ENCODE data around the gene GFRAL. TPM values are rescaled to one million over a fixed set of nuclear protein-coding genes. Genes with fewer than 3 reads are reported as not detected.

Gene GFRAL
- polyA plus RNA-seq, 1 of the 3 experiments (the other 2 are of a cell fraction) = not detected

DNA sequence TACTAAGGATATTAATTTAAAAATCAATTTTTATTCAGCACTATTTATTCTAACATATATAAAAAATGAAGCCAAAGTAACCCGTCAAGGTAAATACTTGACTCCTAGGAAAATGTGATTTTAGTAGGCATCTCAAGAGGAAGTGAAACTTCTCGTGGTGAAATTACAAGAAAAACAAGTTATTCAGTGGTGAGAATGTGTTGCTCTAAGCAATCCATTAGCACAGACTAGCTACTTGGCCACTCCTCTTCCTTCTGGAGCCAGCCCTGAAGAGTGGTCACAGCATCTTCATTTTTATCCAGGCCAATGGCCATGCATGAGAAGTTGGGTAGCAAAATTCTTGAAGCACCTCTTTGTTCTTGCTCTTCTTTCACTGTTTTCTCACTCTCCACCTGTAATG lies 40.4 kb upstream of the GFRAL start:
- POLR2A ChIA-PET = no interaction called here
- no peaks in the 10 kb centered on the region for H3K79me2 ChIP-seq (ENCODE audit: insufficient read depth)
- H3K36me3 ChIP-seq (replicated peaks in 1 of 2; ENCODE audit: control insufficient read depth in 1 of 2, insufficient read depth in 2 of 2, low read length in 1 of 2) = no peaks in the 10 kb centered on the region

DNA sequence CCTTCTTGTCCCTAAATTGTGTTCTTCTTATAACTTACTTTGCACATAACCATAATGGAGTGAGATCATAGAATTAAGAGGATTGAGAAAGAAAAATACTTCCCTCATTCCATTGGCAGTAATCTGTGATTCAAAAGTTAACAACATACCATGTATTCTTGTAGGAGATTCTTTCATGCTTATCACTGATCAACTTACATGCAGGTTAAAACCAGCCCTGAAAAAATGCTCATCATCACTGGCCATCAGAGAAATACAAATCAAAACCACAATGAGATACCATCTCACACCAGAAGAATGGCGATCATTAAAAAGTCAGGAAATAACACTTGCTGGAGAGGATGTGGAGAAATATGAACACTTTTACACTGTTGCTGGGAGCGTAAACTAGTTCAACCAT lies 36.5 kb upstream of the GFRAL start:
- no peak overlapping the region for H3K4me3 ChIP-seq (ENCODE audit: low read depth in 2 of 2, low read length in 1 of 2)
- no peaks in the 10 kb centered on the region for H3K36me3 ChIP-seq (replicated peaks in 1 of 2; ENCODE audit: control insufficient read depth in 1 of 2, insufficient read depth in 2 of 2, low read length in 1 of 2)
- H4K20me1 ChIP-seq (ENCODE audit: insufficient read depth) = no peaks in the 10 kb centered on the region
- no peak for TF ChIP-seq TAF1 (IDR thresholded peaks at IDR 0.05; ENCODE audit: borderline replicate concordance, low read depth, low read length)
- no peak for TF ChIP-seq SMC3 (IDR thresholded peaks at IDR 0.05; ENCODE audit: low read depth, low read length)
- TF ChIP-seq CHD2 (IDR thresholded peaks at IDR 0.05; ENCODE audit: low read length, partially characterized antibody) = no peak
- TF ChIP-seq, protein P1, sequence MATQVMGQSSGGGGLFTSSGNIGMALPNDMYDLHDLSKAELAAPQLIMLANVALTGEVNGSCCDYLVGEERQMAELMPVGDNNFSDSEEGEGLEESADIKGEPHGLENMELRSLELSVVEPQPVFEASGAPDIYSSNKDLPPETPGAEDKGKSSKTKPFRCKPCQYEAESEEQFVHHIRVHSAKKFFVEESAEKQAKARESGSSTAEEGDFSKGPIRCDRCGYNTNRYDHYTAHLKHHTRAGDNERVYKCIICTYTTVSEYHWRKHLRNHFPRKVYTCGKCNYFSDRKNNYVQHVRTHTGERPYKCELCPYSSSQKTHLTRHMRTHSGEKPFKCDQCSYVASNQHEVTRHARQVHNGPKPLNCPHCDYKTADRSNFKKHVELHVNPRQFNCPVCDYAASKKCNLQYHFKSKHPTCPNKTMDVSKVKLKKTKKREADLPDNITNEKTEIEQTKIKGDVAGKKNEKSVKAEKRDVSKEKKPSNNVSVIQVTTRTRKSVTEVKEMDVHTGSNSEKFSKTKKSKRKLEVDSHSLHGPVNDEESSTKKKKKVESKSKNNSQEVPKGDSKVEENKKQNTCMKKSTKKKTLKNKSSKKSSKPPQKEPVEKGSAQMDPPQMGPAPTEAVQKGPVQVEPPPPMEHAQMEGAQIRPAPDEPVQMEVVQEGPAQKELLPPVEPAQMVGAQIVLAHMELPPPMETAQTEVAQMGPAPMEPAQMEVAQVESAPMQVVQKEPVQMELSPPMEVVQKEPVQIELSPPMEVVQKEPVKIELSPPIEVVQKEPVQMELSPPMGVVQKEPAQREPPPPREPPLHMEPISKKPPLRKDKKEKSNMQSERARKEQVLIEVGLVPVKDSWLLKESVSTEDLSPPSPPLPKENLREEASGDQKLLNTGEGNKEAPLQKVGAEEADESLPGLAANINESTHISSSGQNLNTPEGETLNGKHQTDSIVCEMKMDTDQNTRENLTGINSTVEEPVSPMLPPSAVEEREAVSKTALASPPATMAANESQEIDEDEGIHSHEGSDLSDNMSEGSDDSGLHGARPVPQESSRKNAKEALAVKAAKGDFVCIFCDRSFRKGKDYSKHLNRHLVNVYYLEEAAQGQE (IDR thresholded peaks at IDR 0.05; ENCODE audit: low read depth, low read length) = no peak
- TF ChIP-seq MEF2A (IDR thresholded peaks at IDR 0.05; ENCODE audit: borderline replicate concordance, low read depth) = no peak
- TF ChIP-seq GABPA (IDR thresholded peaks at IDR 0.05; ENCODE audit: low read depth) = no peak
- TF ChIP-seq YY1 (IDR thresholded peaks at IDR 0.05; ENCODE audit: low read depth) = no peak
- no peak for TF ChIP-seq RXRA (IDR thresholded peaks at IDR 0.05; ENCODE audit: borderline replicate concordance, low read depth)
- no peak for TF ChIP-seq FOSL2 (IDR thresholded peaks at IDR 0.05; ENCODE audit: borderline replicate concordance, low read depth)
- no peak for TF ChIP-seq GATA2 (CRISPR knock-in tag; IDR thresholded peaks at IDR 0.05)
- TF ChIP-seq JUND (IDR thresholded peaks at IDR 0.05) = no peak
- no peak for TF ChIP-seq TCF12 (IDR thresholded peaks at IDR 0.05)
- no peak for TF ChIP-seq SIN3A (IDR thresholded peaks at IDR 0.05; ENCODE audit: borderline replicate concordance, low read depth, low read length)
- TF ChIP-seq, protein P2, sequence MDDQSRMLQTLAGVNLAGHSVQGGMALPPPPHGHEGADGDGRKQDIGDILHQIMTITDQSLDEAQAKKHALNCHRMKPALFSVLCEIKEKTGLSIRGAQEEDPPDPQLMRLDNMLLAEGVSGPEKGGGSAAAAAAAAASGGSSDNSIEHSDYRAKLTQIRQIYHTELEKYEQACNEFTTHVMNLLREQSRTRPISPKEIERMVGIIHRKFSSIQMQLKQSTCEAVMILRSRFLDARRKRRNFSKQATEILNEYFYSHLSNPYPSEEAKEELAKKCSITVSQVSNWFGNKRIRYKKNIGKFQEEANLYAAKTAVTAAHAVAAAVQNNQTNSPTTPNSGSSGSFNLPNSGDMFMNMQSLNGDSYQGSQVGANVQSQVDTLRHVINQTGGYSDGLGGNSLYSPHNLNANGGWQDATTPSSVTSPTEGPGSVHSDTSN (IDR thresholded peaks at IDR 0.05) = no peak
- H3K4me1 ChIP-seq (ENCODE audit: control insufficient read depth in 1 of 2, insufficient read depth in 2 of 2, low read depth in 1 of 2, low read length in 1 of 2) = no peaks in the 10 kb centered on the region
- H3K9ac ChIP-seq = no peak overlapping the region
- H3K9me3 ChIP-seq = no peaks in the 10 kb centered on the region
- DNase-seq = no peak
- no peak overlapping the region for H2AFZ ChIP-seq (ENCODE audit: low read depth)
- H3K79me2 ChIP-seq (ENCODE audit: insufficient read depth) = no peaks in the 10 kb centered on the region
- WGBS (ENCODE audit: low lambda C conversion rate) = 45% methylated on average over 2 of the region's 2 CpGs
- CTCF ChIA-PET = no interaction called here
- H3K4me2 ChIP-seq = no peak overlapping the region
- H3F3A ChIP-seq (replicated peaks; ENCODE audit: insufficient read depth) = no peaks in the 10 kb centered on the region
- no peaks in the 10 kb centered on the region for H3K9me2 ChIP-seq
- POLR2A ChIA-PET = no interaction called here
- H3K27ac ChIP-seq (ENCODE audit: low read depth in 2 of 2, low read length in 1 of 2) = no peak overlapping the region
- no peaks in the 10 kb centered on the region for H3K27me3 ChIP-seq (ENCODE audit: insufficient read depth)

More for the DNA sequence above, 40.4 kb upstream of the GFRAL start:
- no peaks in the 10 kb centered on the region for H3K9me3 ChIP-seq
- WGBS (ENCODE audit: low lambda C conversion rate) = 23% methylated on average over 2 of the region's 2 CpGs
- H3K27ac ChIP-seq (ENCODE audit: low read depth in 2 of 2, low read length in 1 of 2) = no peak overlapping the region
- no peak overlapping the region for H3K4me3 ChIP-seq (ENCODE audit: low read depth in 2 of 2, low read length in 1 of 2)
- DNase-seq = no peak
- H3K9me2 ChIP-seq = no peaks in the 10 kb centered on the region
- CTCF ChIA-PET = interaction anchor here (1.5 to 3.1 kb wide), 2 partner anchors 9 to 11 kb away, joined by 4 to 18 read pairs; no protein-coding TSS in a partner anchor
- TF ChIP-seq TCF12 (IDR thresholded peaks at IDR 0.05) (no peak), SMC3 (IDR thresholded peaks at IDR 0.05; ENCODE audit: low read depth, low read length) (no peak), FOXJ3 (CRISPR knock-in tag; IDR thresholded peaks at IDR 0.05) (no peak), EZH2phosphoT487 (IDR thresholded peaks at IDR 0.05; ENCODE audit: borderline replicate concordance, low read depth) (no peak), NFIC (IDR thresholded peaks at IDR 0.05; ENCODE audit: borderline replicate concordance) (no peak), JUND (IDR thresholded peaks at IDR 0.05) (no peak), FOXM1 (IDR thresholded peaks at IDR 0.05; ENCODE audit: low read depth) (no peak), RAD21 (IDR thresholded peaks at IDR 0.05; ENCODE audit: low read length) (no peak), GABPA (IDR thresholded peaks at IDR 0.05; ENCODE audit: low read depth) (no peak), CHD2 (IDR thresholded peaks at IDR 0.05; ENCODE audit: low read length, partially characterized antibody) (no peak), POLR2AphosphoS5 (IDR thresholded peaks at IDR 0.05; ENCODE audit: low read depth, low read length) (no peak), RCOR1 (IDR thresholded peaks at IDR 0.05; ENCODE audit: low read length) (no peak), NRF1 (IDR thresholded peaks at IDR 0.05; ENCODE audit: low read depth, low read length) (no peak)
- TF ChIP-seq, protein P3, sequence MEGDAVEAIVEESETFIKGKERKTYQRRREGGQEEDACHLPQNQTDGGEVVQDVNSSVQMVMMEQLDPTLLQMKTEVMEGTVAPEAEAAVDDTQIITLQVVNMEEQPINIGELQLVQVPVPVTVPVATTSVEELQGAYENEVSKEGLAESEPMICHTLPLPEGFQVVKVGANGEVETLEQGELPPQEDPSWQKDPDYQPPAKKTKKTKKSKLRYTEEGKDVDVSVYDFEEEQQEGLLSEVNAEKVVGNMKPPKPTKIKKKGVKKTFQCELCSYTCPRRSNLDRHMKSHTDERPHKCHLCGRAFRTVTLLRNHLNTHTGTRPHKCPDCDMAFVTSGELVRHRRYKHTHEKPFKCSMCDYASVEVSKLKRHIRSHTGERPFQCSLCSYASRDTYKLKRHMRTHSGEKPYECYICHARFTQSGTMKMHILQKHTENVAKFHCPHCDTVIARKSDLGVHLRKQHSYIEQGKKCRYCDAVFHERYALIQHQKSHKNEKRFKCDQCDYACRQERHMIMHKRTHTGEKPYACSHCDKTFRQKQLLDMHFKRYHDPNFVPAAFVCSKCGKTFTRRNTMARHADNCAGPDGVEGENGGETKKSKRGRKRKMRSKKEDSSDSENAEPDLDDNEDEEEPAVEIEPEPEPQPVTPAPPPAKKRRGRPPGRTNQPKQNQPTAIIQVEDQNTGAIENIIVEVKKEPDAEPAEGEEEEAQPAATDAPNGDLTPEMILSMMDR (IDR thresholded peaks at IDR 0.05) = no peak
- TF ChIP-seq, protein P4, sequence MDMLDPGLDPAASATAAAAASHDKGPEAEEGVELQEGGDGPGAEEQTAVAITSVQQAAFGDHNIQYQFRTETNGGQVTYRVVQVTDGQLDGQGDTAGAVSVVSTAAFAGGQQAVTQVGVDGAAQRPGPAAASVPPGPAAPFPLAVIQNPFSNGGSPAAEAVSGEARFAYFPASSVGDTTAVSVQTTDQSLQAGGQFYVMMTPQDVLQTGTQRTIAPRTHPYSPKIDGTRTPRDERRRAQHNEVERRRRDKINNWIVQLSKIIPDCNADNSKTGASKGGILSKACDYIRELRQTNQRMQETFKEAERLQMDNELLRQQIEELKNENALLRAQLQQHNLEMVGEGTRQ (IDR thresholded peaks at IDR 0.05; ENCODE audit: borderline replicate concordance, low read depth, low read length) = no peak
- no peaks in the 10 kb centered on the region for H3F3A ChIP-seq (replicated peaks; ENCODE audit: insufficient read depth)
- no peak overlapping the region for H3K9ac ChIP-seq
- H3K27me3 ChIP-seq (ENCODE audit: insufficient read depth) = no peaks in the 10 kb centered on the region
- H4K20me1 ChIP-seq (ENCODE audit: insufficient read depth) = no peaks in the 10 kb centered on the region
- H3K4me1 ChIP-seq (ENCODE audit: control insufficient read depth in 1 of 2, insufficient read depth in 2 of 2, low read depth in 1 of 2, low read length in 1 of 2) = no peaks in the 10 kb centered on the region
- no peak overlapping the region for H3K4me2 ChIP-seq
- no peak overlapping the region for H2AFZ ChIP-seq (ENCODE audit: low read depth)

Data from SK-N-SH (cell line).